Heart right ventricle (tissue), 16 donors: ENCODE measurements around the gene KLK12. TPM values are rescaled to one million over a fixed set of nuclear protein-coding genes. Genes with fewer than 3 reads are reported as not detected.

ENCODE experiments used
- ATAC-seq, 8 donors: fragments of 200-7000 bp; cut with Tn5 transposase; one replicate each; pipeline ENCODE4 v1.9.1; 2020; ENCODE audit warnings: mild to moderate bottlenecking in 8 of 8, moderate library complexity in 8 of 8, moderate number of reproducible peaks in 1 of 8
- DNase-seq, 2 donors: peaks; one replicate each; pipeline ENCODE4 v3.0.0-alpha.2; 2020
- H3K27ac ChIP-seq, 10 donors: fragments of 200-600 bp; sonication (generic) in 2 of 10; one replicate each; pipeline versions ENCODE4 v1.5.0 to v1.8.0; 2020 to 2022; ENCODE audit warnings: mild to moderate bottlenecking in 3 of 10
- H3K27me3 ChIP-seq, 7 donors: fragments of 200-600 bp; one replicate each; pipeline ENCODE4 v1.8.0; 2021 to 2022; ENCODE audit warnings: mild to moderate bottlenecking in 2 of 7
- H3K36me3 ChIP-seq, 9 donors: fragments of 200-600 bp; sonication (generic) in 1 of 9; one replicate each; pipeline versions ENCODE4 v1.5.0 to v1.8.0; 2020 to 2022; ENCODE audit warnings: mild to moderate bottlenecking in 2 of 9
- H3K4me1 ChIP-seq, 9 donors: fragments of 200-600 bp; sonication (generic) in 1 of 9; one replicate each; pipeline versions ENCODE4 v1.5.0 to v1.8.0; 2020 to 2022; ENCODE audit warnings: mild to moderate bottlenecking in 4 of 9
- H3K4me3 ChIP-seq, 10 donors: fragments of 200-600 bp; sonication (generic) in 2 of 10; one replicate each; pipeline versions ENCODE4 v1.5.0 to v1.8.0; 2020 to 2022; ENCODE audit warnings: mild to moderate bottlenecking in 7 of 10, moderate library complexity in 2 of 10
- H3K9me3 ChIP-seq, 11 donors: fragments of 200-600 bp in 10 of 11; sonication (generic) in 2 of 11; one replicate each; pipeline versions ENCODE4 v1.5.0 to v1.8.0; 2013 to 2022; ENCODE audit warnings: mild to moderate bottlenecking in 2 of 11, control low read depth in 1 of 11, moderate library complexity in 1 of 11
- CTCF ChIP-seq, 9 donors: fragments of 200-600 bp; sonication (generic) in 2 of 9; IDR thresholded peaks; one replicate each; pipeline versions ENCODE4 v1.5.0 to v1.8.0; 2021 to 2022; ENCODE audit warnings: antibody characterized with exemption in 9 of 9, mild to moderate bottlenecking in 5 of 9, moderate library complexity in 1 of 9
- WGBS, 2 donors: extraction: QIAGEN DNeasy Blood & Tissue Kit; methylation state at CpG; one replicate each; pipeline ENCODE4 v1.1.7; 2013; ENCODE audit warnings: inconsistent platforms in 1 of 2; 5-methylcytosine and 5-hydroxymethylcytosine counted together
- intact Hi-C, 10 donors: fragments of 100-400 bp; cut with DNase I; formaldehyde crosslinking; loops; one replicate each; pipeline versions ENCODE4 v1.11.1 to v1.14.2; 2022
- polyA plus RNA-seq, 2 donors: library from polyadenylated mRNA; stranded (reverse); fragments of 200-250 nt; gene quantifications; one replicate each; pipeline ENCODE4 v1.2.3, GENCODE V29; 2013
- total RNA-seq, 10 donors: library from RNA; stranded (reverse); fragmentation: NEBNext Ultra II Directional in 3 of 10; extraction: Animal tissue kit (Norgen Biotek cat#: 25700) in 3 of 10; gene quantifications; one replicate each; pipeline versions ENCODE4 v1.2.1 to v1.2.4, GENCODE V29; 2021 to 2023
- donor health status: Arrhythmogenic right ventricular cardiomyopathy.
- donor health status: ischemic (EF 13 %, LVEDD 7.1; RV severe dilation, severe dysfunction).
- donor health status: healthy with polysubstance abuse.
- donor health status: DM: no; HTN: yes; CAD: no.
- donor health status: DM: no; HTN: no; CAD: no.
- donor health status: ischemic (EF 25% LVEDD 6.9; RV normal size, moderate dysfunction).
- donor health status: ischemic (EF 25% LVEDD 5.7; RV mildly dilated, moderate dysfunction).
- donor health status: healthy.
- donor health status: DM: yes; HTN: yes; CAD: no.
- donor health status: Ischemic cardiomyopathy.
- donor health status: ischemic (EF 35%, LVEDD 5.7; RV mildly dilated, moderate dysfunction).
- donor health status: nonischemic (EF 11% LVEDD 7.7; RV severe dilation, severe dysfunction).
- donor health status: DM: yes; HTN: yes; CAD: no.
- donor health status: PGD.
- donor health status: ischemic (EF 29% LVEDD 5.4; RV normal size, mild dysfunction).
- donor health status: nonischemic (EF 23%, LVEDD 6.1; RV moderate dilation, normal function).

KLK12 gene
- total and polyA plus RNA-seq, 12 donors, result not detected

GRCh38 chr19:51031220-51031879 is 3.5 kb downstream of the KLK12 start:
- peaks cover 0 to 9% (median 0%) of the 10 kb centered on the region in 9 donors for H3K4me1 ChIP-seq
- H3K36me3 ChIP-seq, result no peaks in the 10 kb centered on the region
- DNase-seq (no peak), ATAC-seq (no peak)
- no peak overlapping the region for H3K4me3 ChIP-seq
- peaks cover 0 to 69% (median 22%) of the 10 kb centered on the region in 7 donors for H3K27me3 ChIP-seq
- 87 to 89% methylated on average over 7 of the region's 7 CpGs for WGBS, 2 donors
- intact Hi-C loops, result no loop called here
- TF ChIP-seq CTCF (IDR thresholded peaks at IDR 0.05), result no peak
- H3K9me3 ChIP-seq, result no peaks in the 10 kb centered on the region
- H3K27ac ChIP-seq, result no peak overlapping the region

GRCh38 chr19:51030631-51031030 is 4.2 kb downstream of the KLK12 start:
- intact Hi-C loops, result no loop called here
- ATAC-seq (no peak), DNase-seq (no peak)
- TF ChIP-seq CTCF (IDR thresholded peaks at IDR 0.05), result no peak
- no peaks in the 10 kb centered on the region for H3K36me3 ChIP-seq
- no peak overlapping the region for H3K27ac ChIP-seq
- peaks cover 0 to 75% (median 26%) of the 10 kb centered on the region in 7 donors for H3K27me3 ChIP-seq
- peaks cover 0 to 16% (median 0%) of the 10 kb centered on the region in 9 donors for H3K4me1 ChIP-seq
- H3K4me3 ChIP-seq, result no peak overlapping the region
- no peaks in the 10 kb centered on the region for H3K9me3 ChIP-seq
- 81 to 83% methylated on average over 13 of the region's 13 CpGs for WGBS, 2 donors

GRCh38 chr19:51029718-51030117 is 5.1 kb downstream of the KLK12 start:
- ATAC-seq (no peak), DNase-seq (no peak)
- H3K4me3 ChIP-seq, result no peak overlapping the region
- no peaks in the 10 kb centered on the region for H3K9me3 ChIP-seq
- peaks cover 0 to 16% (median 0%) of the 10 kb centered on the region in 9 donors for H3K4me1 ChIP-seq
- intact Hi-C loops, result loop anchor here in 3 of 10 donors (5.0 to 10.0 kb wide), 4 partner anchors 53 to 145 kb away; partner anchors contain the start of gene KLK14 (in 1 of the 3)
- H3K36me3 ChIP-seq, result no peaks in the 10 kb centered on the region
- H3K27me3 ChIP-seq, result peaks cover 0 to 79% (median 32%) of the 10 kb centered on the region in 7 donors
- no peak overlapping the region for H3K27ac ChIP-seq
- 70 to 78% methylated on average over 2 of the region's 2 CpGs for WGBS, 2 donors
- no peak for TF ChIP-seq CTCF (IDR thresholded peaks at IDR 0.05)

GRCh38 chr19:51027873-51028272 is 6.9 kb downstream of the KLK12 start:
- intact Hi-C loops, result loop anchor here in 3 of 10 donors (5.0 to 10.0 kb wide), 4 partner anchors 54 to 147 kb away; partner anchors contain the start of gene KLK14 (in 1 of the 3)
- 63 to 73% methylated on average over 5 of the region's 5 CpGs for WGBS, 2 donors
- no peak for TF ChIP-seq CTCF (IDR thresholded peaks at IDR 0.05)
- no peak overlapping the region for H3K4me3 ChIP-seq
- H3K27ac ChIP-seq, result no peak overlapping the region
- no peaks in the 10 kb centered on the region for H3K36me3 ChIP-seq
- H3K4me1 ChIP-seq, result peaks cover 0 to 16% (median 0%) of the 10 kb centered on the region in 9 donors
- ATAC-seq (no peak), DNase-seq (no peak)
- peaks cover 0 to 80% (median 43%) of the 10 kb centered on the region in 7 donors for H3K27me3 ChIP-seq
- H3K9me3 ChIP-seq, result no peaks in the 10 kb centered on the region
